GM12878 (cell line): Measurements from ENCODE around the gene BORCS6. TPM values are rescaled to one million over a fixed set of nuclear protein-coding genes. Genes with fewer than 3 reads are reported as not detected.

ENCODE experiments used
- CHD2 ChIP-seq: IDR thresholded peaks from 2 replicates; pipeline ENCODE4 v1.6.1; 2011; ENCODE audit warnings: low read depth, low read length, improper control_type of control experiment, borderline replicate concordance
- RAD21 ChIP-seq: IDR thresholded peaks from 2 replicates; pipeline ENCODE4 v1.6.1; 2011; ENCODE audit warnings: mild to moderate bottlenecking, low read depth, low read length, moderate library complexity; ENCODE audit not compliant: insufficient read depth
- TAF1 ChIP-seq: IDR thresholded peaks from 2 replicates; pipeline ENCODE4 v1.6.1; 2011; ENCODE audit warnings: mild to moderate bottlenecking, low read depth, low read length, borderline replicate concordance
- ZBED1 ChIP-seq: IDR thresholded peaks from 2 replicates; pipeline ENCODE4 v1.6.1; 2016; ENCODE audit warnings: borderline replicate concordance
- polyA plus RNA-seq, 11 experiments: library from polyadenylated mRNA; depleted of rRNA in 4 of 11; unstranded in 6 of 11; stranded (reverse) in 5 of 11; fragments of >200 nt; fragmentation: Nextera tagmentation in 4 of 11; fragmentation: Illumina TruSeq in 1 of 11; extraction: Ambion mirVana in 4 of 11; extraction: Trizol in 1 of 11; gene quantifications; 1 replicate in 1 of 11; 2 replicates in 10 of 11; pipeline versions ENCODE4 v1.2.1 to v1.2.3, GENCODE V29; 2011 to 2016; ENCODE audit warnings: inconsistent platforms in 2 of 11, missing spikeins in 2 of 11, low read depth in 1 of 11
- total RNA-seq, 4 experiments: library from RNA; depleted of rRNA in 3 of 4; stranded (reverse); fragments of >200 nt in 3 of 4; fragmentation: Illumina TruSeq in 1 of 4; extraction: Trizol in 1 of 4; gene quantifications; 2 replicates each; pipeline versions ENCODE4 v1.2.1 to v1.2.3, GENCODE V29; 2013 to 2021
- TF ChIP-seq, protein P1 (sequence below): fragments of 450-650 bp; formaldehyde crosslinking; IDR thresholded peaks from 2 replicates; pipeline ENCODE4 v1.4.0; 2022; ENCODE audit warnings: mild to moderate bottlenecking, moderate library complexity
- TF ChIP-seq, protein P2 (sequence below): IDR thresholded peaks from 2 replicates; pipeline ENCODE4 v1.6.1; 2012; ENCODE audit warnings: improper control_type of control experiment, low read depth, low read length; ENCODE audit not compliant: insufficient replicate concordance
- TF ChIP-seq, protein P3 (sequence below): IDR thresholded peaks from 2 replicates; pipeline ENCODE4 v1.6.1; 2012; ENCODE audit warnings: mild to moderate bottlenecking, low read depth, low read length
- TF ChIP-seq, protein P4 (sequence below): fragments of 450-650 bp; IDR thresholded peaks from 2 replicates; pipeline ENCODE4 v1.6.1; 2017; ENCODE audit warnings: mild to moderate bottlenecking, moderate library complexity
- TF ChIP-seq, protein P5 (sequence below): fragments of 450-650 bp; IDR thresholded peaks from 2 replicates; pipeline ENCODE4 v1.6.1; 2014; ENCODE audit warnings: mild to moderate bottlenecking

BORCS6 gene
- total and polyA plus RNA-seq, 10 of the 15 experiments (the other 5 are each of a cell fraction or from before 2014, with no cell fraction given): 0.37 to 14.1 (median 6.7) TPM

DNA sequence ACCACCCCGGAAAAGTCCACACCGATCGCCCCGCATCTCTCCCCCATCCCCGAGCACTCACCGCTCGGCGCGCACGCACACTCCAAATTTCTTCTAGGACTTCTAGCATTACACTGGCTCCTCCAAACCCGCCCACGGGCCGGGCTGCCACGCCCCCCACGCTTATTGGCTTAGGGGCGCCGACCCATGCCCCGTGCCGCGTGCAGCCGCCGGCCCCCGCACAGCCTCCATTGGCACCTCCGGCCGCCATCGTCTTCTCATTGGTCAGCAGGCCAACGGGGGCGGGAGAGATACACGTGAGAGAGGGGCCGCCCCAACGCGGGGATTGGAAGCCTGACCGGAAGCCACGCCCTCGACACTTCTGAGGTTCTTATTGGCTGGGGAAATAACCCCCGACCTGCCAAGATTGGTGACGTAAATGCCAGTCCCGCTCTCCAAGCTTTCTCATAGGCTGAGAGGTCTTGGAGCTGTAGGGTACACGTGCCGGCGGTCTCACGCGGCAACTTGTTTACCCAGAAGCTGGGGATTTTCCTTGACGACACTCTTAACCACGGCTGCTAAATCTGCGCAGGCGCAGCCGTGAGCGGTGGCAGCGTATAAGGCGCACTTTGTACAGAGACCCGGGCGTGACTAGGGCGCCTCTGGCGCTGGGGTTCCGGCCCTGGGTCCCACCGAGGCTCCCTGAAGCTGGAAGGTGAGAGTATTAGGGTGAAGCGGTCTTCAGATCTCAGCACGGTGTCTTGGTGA lies 33.6 kb downstream of the BORCS6 start (continued):
- TF ChIP-seq, protein P1, sequence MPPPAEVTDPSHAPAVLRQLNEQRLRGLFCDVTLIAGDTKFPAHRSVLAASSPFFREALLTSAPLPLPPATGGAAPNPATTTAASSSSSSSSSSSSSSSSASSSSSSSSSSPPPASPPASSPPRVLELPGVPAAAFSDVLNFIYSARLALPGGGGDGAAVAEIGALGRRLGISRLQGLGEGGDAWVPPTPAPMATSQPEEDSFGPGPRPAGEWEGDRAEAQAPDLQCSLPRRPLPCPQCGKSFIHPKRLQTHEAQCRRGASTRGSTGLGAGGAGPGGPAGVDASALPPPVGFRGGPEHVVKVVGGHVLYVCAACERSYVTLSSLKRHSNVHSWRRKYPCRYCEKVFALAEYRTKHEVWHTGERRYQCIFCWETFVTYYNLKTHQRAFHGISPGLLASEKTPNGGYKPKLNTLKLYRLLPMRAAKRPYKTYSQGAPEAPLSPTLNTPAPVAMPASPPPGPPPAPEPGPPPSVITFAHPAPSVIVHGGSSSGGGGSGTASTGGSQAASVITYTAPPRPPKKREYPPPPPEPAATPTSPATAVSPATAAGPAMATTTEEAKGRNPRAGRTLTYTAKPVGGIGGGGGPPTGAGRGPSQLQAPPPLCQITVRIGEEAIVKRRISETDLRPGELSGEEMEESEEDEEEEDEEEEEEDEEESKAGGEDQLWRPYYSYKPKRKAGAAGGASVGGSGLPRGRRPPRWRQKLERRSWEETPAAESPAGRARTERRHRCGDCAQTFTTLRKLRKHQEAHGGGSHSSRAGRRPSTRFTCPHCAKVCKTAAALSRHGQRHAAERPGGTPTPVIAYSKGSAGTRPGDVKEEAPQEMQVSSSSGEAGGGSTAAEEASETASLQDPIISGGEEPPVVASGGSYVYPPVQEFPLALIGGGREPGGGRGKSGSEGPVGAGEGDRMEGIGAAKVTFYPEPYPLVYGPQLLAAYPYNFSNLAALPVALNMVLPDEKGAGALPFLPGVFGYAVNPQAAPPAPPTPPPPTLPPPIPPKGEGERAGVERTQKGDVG (CRISPR knock-in tag): no peak
- TF ChIP-seq, protein P2, sequence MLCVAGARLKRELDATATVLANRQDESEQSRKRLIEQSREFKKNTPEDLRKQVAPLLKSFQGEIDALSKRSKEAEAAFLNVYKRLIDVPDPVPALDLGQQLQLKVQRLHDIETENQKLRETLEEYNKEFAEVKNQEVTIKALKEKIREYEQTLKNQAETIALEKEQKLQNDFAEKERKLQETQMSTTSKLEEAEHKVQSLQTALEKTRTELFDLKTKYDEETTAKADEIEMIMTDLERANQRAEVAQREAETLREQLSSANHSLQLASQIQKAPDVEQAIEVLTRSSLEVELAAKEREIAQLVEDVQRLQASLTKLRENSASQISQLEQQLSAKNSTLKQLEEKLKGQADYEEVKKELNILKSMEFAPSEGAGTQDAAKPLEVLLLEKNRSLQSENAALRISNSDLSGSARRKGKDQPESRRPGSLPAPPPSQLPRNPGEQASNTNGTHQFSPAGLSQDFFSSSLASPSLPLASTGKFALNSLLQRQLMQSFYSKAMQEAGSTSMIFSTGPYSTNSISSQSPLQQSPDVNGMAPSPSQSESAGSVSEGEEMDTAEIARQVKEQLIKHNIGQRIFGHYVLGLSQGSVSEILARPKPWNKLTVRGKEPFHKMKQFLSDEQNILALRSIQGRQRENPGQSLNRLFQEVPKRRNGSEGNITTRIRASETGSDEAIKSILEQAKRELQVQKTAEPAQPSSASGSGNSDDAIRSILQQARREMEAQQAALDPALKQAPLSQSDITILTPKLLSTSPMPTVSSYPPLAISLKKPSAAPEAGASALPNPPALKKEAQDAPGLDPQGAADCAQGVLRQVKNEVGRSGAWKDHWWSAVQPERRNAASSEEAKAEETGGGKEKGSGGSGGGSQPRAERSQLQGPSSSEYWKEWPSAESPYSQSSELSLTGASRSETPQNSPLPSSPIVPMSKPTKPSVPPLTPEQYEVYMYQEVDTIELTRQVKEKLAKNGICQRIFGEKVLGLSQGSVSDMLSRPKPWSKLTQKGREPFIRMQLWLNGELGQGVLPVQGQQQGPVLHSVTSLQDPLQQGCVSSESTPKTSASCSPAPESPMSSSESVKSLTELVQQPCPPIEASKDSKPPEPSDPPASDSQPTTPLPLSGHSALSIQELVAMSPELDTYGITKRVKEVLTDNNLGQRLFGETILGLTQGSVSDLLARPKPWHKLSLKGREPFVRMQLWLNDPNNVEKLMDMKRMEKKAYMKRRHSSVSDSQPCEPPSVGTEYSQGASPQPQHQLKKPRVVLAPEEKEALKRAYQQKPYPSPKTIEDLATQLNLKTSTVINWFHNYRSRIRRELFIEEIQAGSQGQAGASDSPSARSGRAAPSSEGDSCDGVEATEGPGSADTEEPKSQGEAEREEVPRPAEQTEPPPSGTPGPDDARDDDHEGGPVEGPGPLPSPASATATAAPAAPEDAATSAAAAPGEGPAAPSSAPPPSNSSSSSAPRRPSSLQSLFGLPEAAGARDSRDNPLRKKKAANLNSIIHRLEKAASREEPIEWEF: no peak
- TF ChIP-seq CHD2: peak; percentile 94
- TF ChIP-seq, protein P3, sequence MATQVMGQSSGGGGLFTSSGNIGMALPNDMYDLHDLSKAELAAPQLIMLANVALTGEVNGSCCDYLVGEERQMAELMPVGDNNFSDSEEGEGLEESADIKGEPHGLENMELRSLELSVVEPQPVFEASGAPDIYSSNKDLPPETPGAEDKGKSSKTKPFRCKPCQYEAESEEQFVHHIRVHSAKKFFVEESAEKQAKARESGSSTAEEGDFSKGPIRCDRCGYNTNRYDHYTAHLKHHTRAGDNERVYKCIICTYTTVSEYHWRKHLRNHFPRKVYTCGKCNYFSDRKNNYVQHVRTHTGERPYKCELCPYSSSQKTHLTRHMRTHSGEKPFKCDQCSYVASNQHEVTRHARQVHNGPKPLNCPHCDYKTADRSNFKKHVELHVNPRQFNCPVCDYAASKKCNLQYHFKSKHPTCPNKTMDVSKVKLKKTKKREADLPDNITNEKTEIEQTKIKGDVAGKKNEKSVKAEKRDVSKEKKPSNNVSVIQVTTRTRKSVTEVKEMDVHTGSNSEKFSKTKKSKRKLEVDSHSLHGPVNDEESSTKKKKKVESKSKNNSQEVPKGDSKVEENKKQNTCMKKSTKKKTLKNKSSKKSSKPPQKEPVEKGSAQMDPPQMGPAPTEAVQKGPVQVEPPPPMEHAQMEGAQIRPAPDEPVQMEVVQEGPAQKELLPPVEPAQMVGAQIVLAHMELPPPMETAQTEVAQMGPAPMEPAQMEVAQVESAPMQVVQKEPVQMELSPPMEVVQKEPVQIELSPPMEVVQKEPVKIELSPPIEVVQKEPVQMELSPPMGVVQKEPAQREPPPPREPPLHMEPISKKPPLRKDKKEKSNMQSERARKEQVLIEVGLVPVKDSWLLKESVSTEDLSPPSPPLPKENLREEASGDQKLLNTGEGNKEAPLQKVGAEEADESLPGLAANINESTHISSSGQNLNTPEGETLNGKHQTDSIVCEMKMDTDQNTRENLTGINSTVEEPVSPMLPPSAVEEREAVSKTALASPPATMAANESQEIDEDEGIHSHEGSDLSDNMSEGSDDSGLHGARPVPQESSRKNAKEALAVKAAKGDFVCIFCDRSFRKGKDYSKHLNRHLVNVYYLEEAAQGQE: no peak
- peak; percentile 83 for TF ChIP-seq TAF1
- TF ChIP-seq, protein P4, sequence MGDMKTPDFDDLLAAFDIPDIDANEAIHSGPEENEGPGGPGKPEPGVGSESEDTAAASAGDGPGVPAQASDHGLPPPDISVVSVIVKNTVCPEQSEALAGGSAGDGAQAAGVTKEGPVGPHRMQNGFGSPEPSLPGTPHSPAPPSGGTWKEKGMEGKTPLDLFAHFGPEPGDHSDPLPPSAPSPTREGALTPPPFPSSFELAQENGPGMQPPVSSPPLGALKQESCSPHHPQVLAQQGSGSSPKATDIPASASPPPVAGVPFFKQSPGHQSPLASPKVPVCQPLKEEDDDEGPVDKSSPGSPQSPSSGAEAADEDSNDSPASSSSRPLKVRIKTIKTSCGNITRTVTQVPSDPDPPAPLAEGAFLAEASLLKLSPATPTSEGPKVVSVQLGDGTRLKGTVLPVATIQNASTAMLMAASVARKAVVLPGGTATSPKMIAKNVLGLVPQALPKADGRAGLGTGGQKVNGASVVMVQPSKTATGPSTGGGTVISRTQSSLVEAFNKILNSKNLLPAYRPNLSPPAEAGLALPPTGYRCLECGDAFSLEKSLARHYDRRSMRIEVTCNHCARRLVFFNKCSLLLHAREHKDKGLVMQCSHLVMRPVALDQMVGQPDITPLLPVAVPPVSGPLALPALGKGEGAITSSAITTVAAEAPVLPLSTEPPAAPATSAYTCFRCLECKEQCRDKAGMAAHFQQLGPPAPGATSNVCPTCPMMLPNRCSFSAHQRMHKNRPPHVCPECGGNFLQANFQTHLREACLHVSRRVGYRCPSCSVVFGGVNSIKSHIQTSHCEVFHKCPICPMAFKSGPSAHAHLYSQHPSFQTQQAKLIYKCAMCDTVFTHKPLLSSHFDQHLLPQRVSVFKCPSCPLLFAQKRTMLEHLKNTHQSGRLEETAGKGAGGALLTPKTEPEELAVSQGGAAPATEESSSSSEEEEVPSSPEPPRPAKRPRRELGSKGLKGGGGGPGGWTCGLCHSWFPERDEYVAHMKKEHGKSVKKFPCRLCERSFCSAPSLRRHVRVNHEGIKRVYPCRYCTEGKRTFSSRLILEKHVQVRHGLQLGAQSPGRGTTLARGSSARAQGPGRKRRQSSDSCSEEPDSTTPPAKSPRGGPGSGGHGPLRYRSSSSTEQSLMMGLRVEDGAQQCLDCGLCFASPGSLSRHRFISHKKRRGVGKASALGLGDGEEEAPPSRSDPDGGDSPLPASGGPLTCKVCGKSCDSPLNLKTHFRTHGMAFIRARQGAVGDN: peak; percentile 86
- TF ChIP-seq RAD21: no peak
- TF ChIP-seq, protein P5, sequence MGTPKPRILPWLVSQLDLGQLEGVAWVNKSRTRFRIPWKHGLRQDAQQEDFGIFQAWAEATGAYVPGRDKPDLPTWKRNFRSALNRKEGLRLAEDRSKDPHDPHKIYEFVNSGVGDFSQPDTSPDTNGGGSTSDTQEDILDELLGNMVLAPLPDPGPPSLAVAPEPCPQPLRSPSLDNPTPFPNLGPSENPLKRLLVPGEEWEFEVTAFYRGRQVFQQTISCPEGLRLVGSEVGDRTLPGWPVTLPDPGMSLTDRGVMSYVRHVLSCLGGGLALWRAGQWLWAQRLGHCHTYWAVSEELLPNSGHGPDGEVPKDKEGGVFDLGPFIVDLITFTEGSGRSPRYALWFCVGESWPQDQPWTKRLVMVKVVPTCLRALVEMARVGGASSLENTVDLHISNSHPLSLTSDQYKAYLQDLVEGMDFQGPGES: peak; percentile 98
- TF ChIP-seq ZBED1: no peak
